GM18507 (cell line): ENCODE measurements around the gene ADGRL2.

ENCODE experiments used
- DNase-seq: peaks from one replicate; pipeline ENCODE4 v3.0.0; 2011; ENCODE audit warnings: low read depth; ENCODE audit not compliant: insufficient read length; ENCODE audit errors: extremely low spot score
- FAIRE-seq: peaks from 2 replicates; lab custom pipeline; 2011; peaks lifted over from hg19 to GRCh38; lab: Jason Lieb, UNC

The ADGRL2 gene

GRCh38 chr1:81800695-81801650, at the start of gene ADGRL2:
Gene ADGRL2 (plus strand): TSS chr1:81800934. CDS start chr1:81836985, 36,051 bp downstream.
- no peak for FAIRE-seq
- no peak for DNase-seq

- no peak for FAIRE-seq
Measured at GRCh38 chr1:81752840-81753239, 47.9 kb upstream of the ADGRL2 start.

DNA sequence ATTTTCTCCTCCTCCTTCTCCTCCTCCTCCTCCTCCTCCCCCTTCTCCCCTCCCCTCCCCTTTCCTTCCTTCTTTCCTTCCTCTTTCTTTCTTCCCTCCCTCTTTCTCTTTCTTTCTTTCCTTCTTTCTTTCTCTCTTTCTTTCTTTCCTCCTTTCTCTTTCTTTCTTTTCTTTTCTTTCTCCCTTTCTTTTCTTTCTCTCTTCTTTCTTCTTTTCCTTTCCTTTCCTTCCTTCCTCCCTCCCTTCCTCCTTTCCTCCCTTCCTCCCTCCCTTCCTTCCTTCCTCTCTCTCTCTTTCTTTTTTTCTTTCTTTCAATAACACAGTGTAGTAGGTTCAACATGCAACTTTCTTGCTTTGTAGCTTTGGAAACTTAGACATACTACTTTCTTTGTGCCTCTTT, 46.3 kb upstream of the ADGRL2 start:
- DNase-seq (no peak), FAIRE-seq (no peak)

More at GRCh38 chr1:81752840-81753239, 47.9 kb upstream of the ADGRL2 start:
- no peak for DNase-seq

DNA sequence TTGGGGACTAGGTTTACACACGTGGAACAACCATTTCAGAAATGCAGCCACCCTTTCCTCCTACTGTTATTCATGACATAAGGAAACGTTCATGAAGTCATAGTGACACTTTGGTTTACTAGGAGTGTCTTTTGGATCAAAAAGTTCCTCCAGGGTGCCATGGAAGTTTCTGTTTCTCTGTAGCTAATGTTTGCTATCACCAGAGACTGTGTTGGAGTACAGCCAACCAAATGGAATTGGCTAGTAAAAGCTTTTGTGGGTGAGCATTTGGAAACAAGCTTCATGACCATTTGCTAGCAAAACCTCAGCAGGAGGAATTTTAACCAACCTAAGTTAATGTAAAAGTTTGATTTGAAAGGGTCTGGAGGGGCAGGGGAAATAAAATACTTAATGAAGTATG, 43.9 kb upstream of the ADGRL2 start:
- DNase-seq, result no peak
- FAIRE-seq, result no peak

- DNase-seq (no peak), FAIRE-seq (no peak)
Measured at GRCh38 chr1:81757398-81758020, 43.2 kb upstream of the ADGRL2 start.

DNA sequence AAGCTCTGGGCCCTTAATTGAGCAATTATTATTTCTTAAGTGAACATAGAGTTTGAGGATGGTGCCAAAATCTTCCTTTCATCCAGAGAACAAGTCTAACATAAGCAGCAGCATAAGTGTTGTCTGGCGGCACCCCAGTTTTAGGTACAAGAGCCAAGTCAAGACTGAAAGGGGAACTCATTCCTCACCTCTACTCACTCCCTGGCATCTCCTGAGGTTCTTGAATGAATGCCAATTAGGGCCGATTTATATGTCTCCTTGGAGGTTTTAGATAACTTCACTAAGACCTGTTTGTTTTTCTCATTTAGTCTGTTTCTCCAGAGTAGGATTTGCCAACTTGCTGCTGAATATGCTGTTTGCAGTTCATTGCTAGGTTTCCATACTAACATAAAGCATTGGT, 42.6 kb upstream of the ADGRL2 start:
- FAIRE-seq, result no peak

DNA sequence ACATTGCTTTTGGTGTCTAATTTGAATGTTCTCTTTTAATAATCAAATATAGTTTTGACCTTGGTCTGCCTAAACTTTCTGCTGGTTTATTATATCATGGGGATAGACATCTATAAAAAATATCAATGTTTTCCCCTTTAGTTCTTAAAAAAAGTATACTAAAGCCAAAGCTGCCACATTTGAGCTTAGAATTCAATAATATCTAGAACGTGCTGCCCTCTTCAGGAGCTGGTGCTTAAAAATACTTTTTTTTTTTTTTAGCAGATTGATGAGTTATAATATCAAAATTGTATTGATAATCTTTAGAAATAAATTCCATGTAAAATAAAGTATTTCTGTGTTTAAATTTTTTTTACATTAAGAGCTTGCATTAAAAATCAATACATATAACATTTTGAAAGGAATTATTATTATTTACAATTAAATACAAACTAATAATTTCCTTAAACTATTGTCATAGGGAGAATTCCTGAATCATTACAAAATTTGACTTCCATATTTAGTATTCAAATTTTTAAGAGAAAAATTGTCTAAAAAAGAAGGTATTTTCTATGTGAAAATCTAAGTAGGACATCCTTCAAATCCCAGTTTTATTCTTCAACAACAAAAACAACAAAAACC, 40.1 kb upstream of the ADGRL2 start:
- FAIRE-seq, result no peak

More for the DNA sequence above, 42.6 kb upstream of the ADGRL2 start:
- no peak for DNase-seq

DNA sequence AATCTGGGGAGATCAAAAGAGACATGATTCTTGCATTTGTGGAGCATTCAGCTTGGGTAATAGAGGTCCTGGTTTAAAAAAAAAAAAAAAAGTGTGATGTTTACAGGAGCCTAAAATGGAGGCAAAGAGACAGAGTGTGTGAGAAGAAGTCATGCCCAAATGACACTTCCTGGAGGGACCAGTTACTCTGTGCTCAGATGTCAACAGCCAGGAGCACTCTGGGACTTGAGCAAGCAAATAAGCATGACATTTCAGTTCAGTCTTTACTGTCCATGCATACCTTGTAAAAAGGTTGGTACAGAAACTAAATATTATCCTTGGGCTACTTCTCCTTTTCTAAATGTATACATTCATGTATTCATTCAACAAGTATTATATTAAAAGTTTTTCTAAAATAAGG, 25.2 kb upstream of the ADGRL2 start:
- DNase-seq (no peak), FAIRE-seq (no peak)

More for the DNA sequence above, 40.1 kb upstream of the ADGRL2 start:
- no peak for DNase-seq

- FAIRE-seq (no peak), DNase-seq (no peak)
Measured at GRCh38 chr1:81780705-81781454, 19.9 kb upstream of the ADGRL2 start.

GRCh38 chr1:81781749-81782148, 19.0 kb upstream of the ADGRL2 start:
- no peak for DNase-seq
- no peak for FAIRE-seq

DNA sequence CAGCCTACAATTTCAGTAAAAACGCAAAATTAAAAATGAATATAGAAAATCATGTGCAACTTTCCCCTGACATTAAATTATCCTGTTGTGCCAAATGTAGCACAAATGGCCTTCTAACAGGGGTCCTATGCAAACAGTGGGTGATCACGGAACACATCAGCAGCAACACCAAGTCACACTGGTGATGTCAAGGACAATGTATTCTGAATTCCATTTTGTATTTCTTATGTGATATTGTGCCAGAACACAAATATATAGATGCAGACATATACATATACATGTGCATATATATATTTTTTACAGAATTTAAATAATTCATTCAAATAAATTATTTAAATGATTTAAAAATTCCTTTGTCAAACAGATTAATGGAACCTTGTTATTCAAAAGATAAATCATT, 8.6 kb upstream of the ADGRL2 start:
- DNase-seq, result no peak
- no peak for FAIRE-seq

GRCh38 chr1:81797701-81798100, 3.0 kb upstream of the ADGRL2 start:
- FAIRE-seq (no peak), DNase-seq (no peak)

GRCh38 chr1:81799939-81800694, 617 bp upstream of the ADGRL2 start:
- no peak for DNase-seq
- FAIRE-seq, result no peak

DNA sequence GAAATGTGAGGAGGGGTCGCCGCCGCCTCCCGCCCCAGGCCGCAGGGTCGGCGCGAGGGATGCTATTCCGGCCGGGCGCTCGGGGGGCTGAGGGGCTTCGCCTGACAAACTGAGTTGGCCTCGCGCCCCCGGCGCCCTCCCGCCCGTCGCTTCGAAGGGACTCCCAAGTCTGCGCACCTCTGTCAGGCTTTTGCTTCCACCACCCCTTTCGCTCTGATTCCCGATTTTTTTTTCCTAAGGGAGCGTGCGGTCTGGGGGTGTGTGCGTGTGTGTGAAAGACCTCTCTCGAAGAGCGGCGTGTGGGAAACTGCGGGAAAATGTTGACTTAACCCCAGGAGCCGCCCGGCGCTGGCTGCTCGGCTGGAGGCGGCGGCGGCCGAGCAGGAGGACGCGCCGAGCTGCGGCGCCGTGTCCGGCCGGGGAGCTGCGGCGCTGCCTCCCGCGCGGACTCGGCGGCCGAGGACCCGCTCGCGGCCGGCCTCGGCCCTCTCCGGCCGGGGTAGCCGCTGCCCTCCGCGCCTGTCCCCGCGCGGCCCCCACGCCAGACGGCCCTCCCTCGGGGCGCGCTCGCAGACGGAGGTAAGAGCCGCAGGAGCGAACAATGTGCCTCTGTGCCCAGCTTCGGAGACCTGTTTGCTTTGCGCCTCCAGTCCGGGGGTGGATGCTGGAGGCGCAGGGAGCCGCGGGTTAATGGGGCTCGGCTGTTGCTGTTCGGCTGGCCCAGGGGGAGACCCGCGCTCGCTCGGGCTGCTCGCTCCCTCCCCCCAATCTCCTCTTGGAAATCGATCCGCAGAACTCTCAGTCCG, 1.1 kb downstream of the ADGRL2 start:
- no peak for FAIRE-seq
- no peak for DNase-seq

DNA sequence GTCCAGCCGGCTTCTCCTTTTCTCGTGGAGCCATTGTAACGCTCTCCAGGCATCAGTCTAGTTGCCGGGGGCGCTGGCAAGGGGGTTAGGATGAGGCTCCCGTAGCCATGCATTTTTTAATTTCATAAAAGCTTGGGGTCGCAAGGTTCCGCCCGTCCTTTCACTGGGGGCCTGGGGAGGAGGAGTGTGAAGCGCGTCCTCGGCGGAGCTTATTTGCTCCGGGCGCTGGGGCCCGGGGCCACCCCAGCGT, 1.6 kb downstream of the ADGRL2 start:
- no peak for DNase-seq
- no peak for FAIRE-seq

DNA sequence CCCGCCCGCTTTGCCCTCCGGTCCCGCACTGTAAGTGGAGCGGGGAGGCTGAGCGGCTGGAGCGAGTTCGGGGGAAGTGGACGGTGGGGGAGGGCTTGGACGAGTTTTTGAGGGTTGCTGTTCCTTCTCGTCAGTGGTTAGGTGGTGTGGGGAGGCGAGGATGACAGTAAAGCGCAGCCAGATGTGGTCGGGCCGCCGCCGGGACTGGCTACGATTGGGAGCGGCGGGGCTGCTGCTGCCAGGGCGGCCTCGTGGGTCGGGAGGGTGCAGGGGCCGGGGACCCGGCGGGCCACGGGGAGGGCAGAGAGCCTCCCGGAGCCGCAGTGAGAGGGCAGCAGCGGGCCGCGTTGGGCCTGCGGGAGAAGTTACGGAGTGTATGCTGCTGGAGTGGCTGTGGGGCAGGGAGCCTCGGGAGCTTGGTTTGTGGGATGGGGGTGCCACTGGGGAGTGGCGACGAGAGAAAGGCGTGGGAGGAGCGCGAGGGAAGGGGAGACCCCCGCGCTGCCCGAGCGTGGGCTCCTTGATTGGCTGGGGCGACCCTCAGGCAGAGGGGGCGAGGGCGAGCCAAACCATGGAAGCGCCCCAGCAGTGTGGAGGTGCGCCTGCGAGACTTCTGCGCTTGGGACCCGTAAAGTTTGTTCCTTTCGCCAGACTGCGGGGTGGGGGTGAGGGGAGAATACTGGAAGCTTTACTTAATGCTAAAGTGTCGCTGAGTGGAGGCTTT, 2.1 kb downstream of the ADGRL2 start:
- DNase-seq (no peak), FAIRE-seq (no peak)

GRCh38 chr1:81803431-81804110, 2.8 kb downstream of the ADGRL2 start:
- no peak for FAIRE-seq
- DNase-seq, result no peak
